H1 (cell line): ENCODE results near the gene SECTM1. TPM values are rescaled to one million over a fixed set of nuclear protein-coding genes. Genes with fewer than 3 reads are reported as not detected.

Experiments
- CTCF ChIA-PET: fragments of 300-600 bp; sonication (Branson Sonifier 250); formaldehyde crosslinking; loops from one replicate; lab custom pipeline; 2021; ENCODE audit not compliant: partially characterized antibody; lab: Charles Lee
- POLR2A ChIA-PET: fragments of 300-600 bp; sonication (Branson Sonifier 250); formaldehyde crosslinking; loops from one replicate; lab custom pipeline; 2021; ENCODE audit warnings: inconsistent platforms; ENCODE audit not compliant: partially characterized antibody; lab: Charles Lee
- DNase-seq, 2 experiments: peaks; one replicate each; pipeline versions ENCODE4 v3.0.0 to v3.0.0-alpha.2; 2010 to 2022; ENCODE audit warnings: low spot score in 2 of 2, low read depth in 1 of 2, mixed read lengths in 1 of 2
- FAIRE-seq: peaks from 2 replicates; lab custom pipeline; 2011; peaks lifted over from hg19 to GRCh38; lab: Jason Lieb, UNC
- H2AFZ ChIP-seq: 2 replicates; pipeline ENCODE4 v1.8.1; 2012; ENCODE audit warnings: low read length, inconsistent platforms
- H2AK5ac ChIP-seq: 2 replicates; pipeline ENCODE4 v1.6.1; 2013; ENCODE audit warnings: low read depth, low read length
- H2BK120ac ChIP-seq: replicated peaks from 2 replicates; pipeline ENCODE3; 2013; ENCODE audit warnings: low read depth, low read length, inconsistent platforms
- H2BK12ac ChIP-seq: 2 replicates; pipeline ENCODE4 v1.6.1; 2013; ENCODE audit warnings: low read depth, low read length
- H2BK15ac ChIP-seq: 2 replicates; pipeline ENCODE4 v1.6.1; 2013; ENCODE audit warnings: low read length
- H2BK20ac ChIP-seq: 2 replicates; pipeline ENCODE4 v1.6.1; 2013; ENCODE audit warnings: low read length
- H2BK5ac ChIP-seq: 2 replicates; pipeline ENCODE4 v1.6.1; 2013; ENCODE audit warnings: low read depth, low read length
- H3K14ac ChIP-seq: 2 replicates; pipeline ENCODE4 v1.6.1; 2013; ENCODE audit warnings: inconsistent platforms; ENCODE audit not compliant: insufficient read length
- H3K18ac ChIP-seq: 2 replicates; pipeline ENCODE4 v1.6.1; 2013; ENCODE audit warnings: low read length; ENCODE audit errors: extremely low read depth
- H3K23ac ChIP-seq: 2 replicates; pipeline ENCODE4 v1.6.1; 2013; ENCODE audit warnings: inconsistent platforms; ENCODE audit not compliant: insufficient read length
- H3K23me2 ChIP-seq: 2 replicates; pipeline ENCODE4 v1.6.1; 2013; ENCODE audit warnings: low read depth, low read length
- H3K27ac ChIP-seq: 2 replicates; pipeline ENCODE4 v1.6.1; 2011; ENCODE audit warnings: low read depth, low read length, inconsistent platforms
- H3K27me3 ChIP-seq, 4 experiments: replicated peaks in 1 of 4; 1 replicate in 1 of 4; 2 replicates in 3 of 4; pipeline versions ENCODE4 v1.6.1 to v1.8.1; 2011 to 2013; ENCODE audit warnings: low read length in 3 of 4, mild to moderate bottlenecking in 3 of 4, inconsistent platforms in 2 of 4, mixed read lengths in 2 of 4, moderate library complexity in 1 of 4; ENCODE audit not compliant: control insufficient read depth in 3 of 4, insufficient read depth in 3 of 4; ENCODE audit errors: extremely low read depth in 1 of 4
- H3K36me3 ChIP-seq, 4 experiments: 2 replicates each; pipeline versions ENCODE4 v1.6.1 to v1.8.1; 2011 to 2013; ENCODE audit warnings: mild to moderate bottlenecking in 4 of 4, low read length in 3 of 4, moderate library complexity in 2 of 4, control low read depth in 1 of 4, inconsistent platforms in 1 of 4; ENCODE audit not compliant: insufficient read depth in 4 of 4, control insufficient read depth in 2 of 4
- H3K4ac ChIP-seq: replicated peaks from 2 replicates; pipeline ENCODE3; 2013; ENCODE audit warnings: low read length, low read depth, mixed read lengths, inconsistent platforms; ENCODE audit not compliant: insufficient read length
- H3K4me1 ChIP-seq, 4 experiments: replicated peaks in 1 of 4; 1 replicate in 1 of 4; 2 replicates in 3 of 4; pipeline versions ENCODE4 v1.6.1 to v1.8.1; 2011 to 2013; ENCODE audit warnings: low read length in 3 of 4, inconsistent platforms in 2 of 4, mixed read lengths in 1 of 4; ENCODE audit not compliant: insufficient read depth in 4 of 4, control insufficient read depth in 3 of 4
- H3K4me2 ChIP-seq, 2 experiments: 2 replicates each; pipeline versions ENCODE4 v1.6.1 to v1.8.1; 2011 to 2013; ENCODE audit warnings: low read depth in 2 of 2, low read length in 2 of 2, control low read depth in 1 of 2, inconsistent platforms in 1 of 2, mild to moderate bottlenecking in 1 of 2; ENCODE audit not compliant: insufficient read depth in 1 of 2
- H3K4me3 ChIP-seq, 4 experiments: fragments of 200-600, 300-600 bp in 1 of 4; sonication (generic), shearing (Covaris generic), sonication (Bioruptor Twin) in 1 of 4; 2 replicates each; pipeline versions ENCODE4 v1.5.1 to v1.8.1; 2011 to 2016; ENCODE audit warnings: low read length in 4 of 4, low read depth in 3 of 4, control low read depth in 2 of 4, inconsistent platforms in 2 of 4, mild to moderate bottlenecking in 2 of 4, mixed read lengths in 1 of 4, moderate library complexity in 1 of 4; ENCODE audit not compliant: insufficient read depth in 2 of 4; ENCODE audit errors: extremely low read depth in 1 of 4
- H3K56ac ChIP-seq: replicated peaks from 2 replicates; pipeline ENCODE3; 2013; ENCODE audit warnings: low read depth, mild to moderate bottlenecking, mixed read lengths, low read length, inconsistent platforms; ENCODE audit not compliant: insufficient read length
- H3K79me1 ChIP-seq: 2 replicates; pipeline ENCODE4 v1.6.1; 2013; ENCODE audit warnings: low read depth, low read length, control low read depth
- H3K79me2 ChIP-seq, 2 experiments: 2 replicates each; pipeline versions ENCODE4 v1.6.1 to v1.8.1; 2012 to 2013; ENCODE audit warnings: low read length in 2 of 2, mild to moderate bottlenecking in 2 of 2, inconsistent platforms in 1 of 2; ENCODE audit not compliant: insufficient read depth in 2 of 2, control insufficient read depth in 1 of 2
- H3K9ac ChIP-seq, 4 experiments: replicated peaks in 1 of 4; 1 replicate in 1 of 4; 2 replicates in 3 of 4; pipeline versions ENCODE4 v1.6.1 to v1.8.1; 2011 to 2013; ENCODE audit warnings: low read depth in 3 of 4, low read length in 3 of 4, control low read depth in 2 of 4, mild to moderate bottlenecking in 2 of 4, moderate library complexity in 2 of 4, inconsistent platforms in 1 of 4; ENCODE audit errors: extremely low read depth in 1 of 4
- H3K9me3 ChIP-seq, 2 experiments: 2 replicates each; pipeline versions ENCODE4 v1.6.1 to v1.8.1; 2012 to 2013; ENCODE audit warnings: mild to moderate bottlenecking in 2 of 2, moderate library complexity in 2 of 2, control low read depth in 1 of 2, inconsistent platforms in 1 of 2, low read depth in 1 of 2, low read length in 1 of 2, mixed read lengths in 1 of 2; ENCODE audit not compliant: insufficient read depth in 2 of 2
- H4K20me1 ChIP-seq, 2 experiments: replicated peaks in 1 of 2; 2 replicates each; pipeline versions ENCODE3 to v1.8.1; 2011 to 2013; ENCODE audit warnings: inconsistent platforms in 2 of 2, low read length in 2 of 2, mild to moderate bottlenecking in 1 of 2; ENCODE audit not compliant: insufficient read depth in 2 of 2, control insufficient read depth in 1 of 2
- H4K5ac ChIP-seq: 2 replicates; pipeline ENCODE4 v1.6.1; 2013; ENCODE audit warnings: low read length, low read depth, mixed read lengths, inconsistent platforms; ENCODE audit not compliant: insufficient read length
- H4K8ac ChIP-seq: 2 replicates; pipeline ENCODE4 v1.8.0; 2013; ENCODE audit warnings: mild to moderate bottlenecking, moderate library complexity, low read length, inconsistent platforms; ENCODE audit not compliant: insufficient read depth; ENCODE audit errors: extremely low read depth
- H4K91ac ChIP-seq: replicated peaks from 2 replicates; pipeline ENCODE3; 2013; ENCODE audit warnings: low read length, mixed read lengths, inconsistent platforms; ENCODE audit not compliant: insufficient read length
- BACH1 ChIP-seq: IDR thresholded peaks from 2 replicates; pipeline ENCODE4 v1.6.1; 2012; ENCODE audit warnings: low read length, improper control_type of control experiment
- CEBPB ChIP-seq: IDR thresholded peaks from 2 replicates; pipeline ENCODE4 v1.6.1; 2012; ENCODE audit warnings: low read depth, low read length
- EP300 ChIP-seq, 2 experiments: IDR thresholded peaks; 1 replicate in 1 of 2; 2 replicates in 1 of 2; pipeline ENCODE4 v1.6.1; 2011 to 2012; ENCODE audit warnings: low read depth in 2 of 2, low read length in 2 of 2, mild to moderate bottlenecking in 2 of 2, borderline replicate concordance in 1 of 2, inconsistent platforms in 1 of 2, moderate library complexity in 1 of 2
- HDAC6 ChIP-seq: IDR thresholded peaks from one replicate; pipeline ENCODE4 v1.7.1; 2012; ENCODE audit warnings: low read depth, mild to moderate bottlenecking, inconsistent platforms, low read length, moderate library complexity
- JUN ChIP-seq: IDR thresholded peaks from 2 replicates; pipeline ENCODE4 v1.6.1; 2011; ENCODE audit warnings: low read depth, mild to moderate bottlenecking, improper control_type of control experiment, low read length
- KDM1A ChIP-seq: fragments of 200-600, 300-600 bp; sonication (generic); IDR thresholded peaks from 2 replicates; pipeline ENCODE4 v1.7.1; 2016; ENCODE audit warnings: mild to moderate bottlenecking, low read length, borderline replicate concordance
- POLR2A ChIP-seq, 2 experiments: IDR thresholded peaks; 1 replicate in 1 of 2; 2 replicates in 1 of 2; pipeline ENCODE4 v1.6.1; 2011; ENCODE audit warnings: low read depth in 2 of 2, low read length in 2 of 2, mild to moderate bottlenecking in 2 of 2; ENCODE audit errors: control extremely low read depth in 1 of 2
- RAD21 ChIP-seq, 2 experiments: IDR thresholded peaks in 1 of 2; conservative IDR thresholded peaks in 1 of 2; 2 replicates each; pipeline ENCODE4 v1.6.1; 2011; ENCODE audit warnings: low read depth in 2 of 2, low read length in 2 of 2, improper control_type of control experiment in 1 of 2, inconsistent platforms in 1 of 2, mild to moderate bottlenecking in 1 of 2, moderate library complexity in 1 of 2
- TBP ChIP-seq: IDR thresholded peaks from 2 replicates; pipeline ENCODE4 v1.6.1; 2011; ENCODE audit warnings: low read depth, low read length, improper control_type of control experiment
- TCF12 ChIP-seq: IDR thresholded peaks from 2 replicates; pipeline ENCODE4 v1.6.1; 2011; ENCODE audit warnings: low read depth, mild to moderate bottlenecking, low read length
- TEAD4 ChIP-seq: IDR thresholded peaks from 2 replicates; pipeline ENCODE4 v1.6.1; 2012; ENCODE audit warnings: low read depth, low read length, inconsistent platforms, mixed read lengths
- YY1 ChIP-seq: IDR thresholded peaks from 2 replicates; pipeline ENCODE4 v1.6.1; 2011; ENCODE audit warnings: low read depth, mild to moderate bottlenecking, low read length
- ZNF274 ChIP-seq: IDR thresholded peaks from 2 replicates; pipeline ENCODE4 v1.7.0; 2012; ENCODE audit warnings: low read length, borderline replicate concordance; ENCODE audit errors: extremely low read depth
- WGBS, 2 experiments: shearing (Covaris generic) in 1 of 2; methylation state at CpG; one replicate each; pipeline versions ENCODE4 v1.1.6 to v1.1.7; 2013 to 2015; ENCODE audit warnings: low lambda C conversion rate in 2 of 2, mixed read lengths in 2 of 2, inconsistent platforms in 1 of 2, low coverage in 1 of 2, missing lambda C conversion rate in 1 of 2; ENCODE audit not compliant: insufficient replicate concordance in 2 of 2, insufficient coverage in 1 of 2, insufficient read length in 1 of 2; ENCODE audit errors: extremely low coverage in 1 of 2, missing lambda C conversion rate in 1 of 2; 5-methylcytosine and 5-hydroxymethylcytosine counted together
- polyA plus RNA-seq, 7 experiments: library from polyadenylated mRNA; depleted of rRNA in 3 of 7; stranded (reverse) in 5 of 7; unstranded in 2 of 7; fragments of >200 nt in 5 of 7; fragments of 200-250 nt in 2 of 7; gene quantifications; 1 replicate in 5 of 7; 2 replicates in 1 of 7; 4 replicates in 1 of 7; pipeline versions ENCODE4 v1.2.1 to v1.2.3, GENCODE V29; 2011 to 2013; ENCODE audit warnings: missing spikeins in 2 of 7, mixed read lengths in 2 of 7
- total RNA-seq: library from RNA; stranded (reverse); fragmentation: NEBNext Ultra II Directional; extraction: Animal tissue kit (Norgen Biotek cat#: 25700); gene quantifications from 2 replicates; pipeline ENCODE4 v1.2.1, GENCODE V29; 2021

The SECTM1 gene
- total and polyA plus RNA-seq, 2 of the 8 experiments (the other 6 are each of a cell fraction or from before 2014, with no cell fraction given): 0.20 to 0.65 TPM

DNA sequence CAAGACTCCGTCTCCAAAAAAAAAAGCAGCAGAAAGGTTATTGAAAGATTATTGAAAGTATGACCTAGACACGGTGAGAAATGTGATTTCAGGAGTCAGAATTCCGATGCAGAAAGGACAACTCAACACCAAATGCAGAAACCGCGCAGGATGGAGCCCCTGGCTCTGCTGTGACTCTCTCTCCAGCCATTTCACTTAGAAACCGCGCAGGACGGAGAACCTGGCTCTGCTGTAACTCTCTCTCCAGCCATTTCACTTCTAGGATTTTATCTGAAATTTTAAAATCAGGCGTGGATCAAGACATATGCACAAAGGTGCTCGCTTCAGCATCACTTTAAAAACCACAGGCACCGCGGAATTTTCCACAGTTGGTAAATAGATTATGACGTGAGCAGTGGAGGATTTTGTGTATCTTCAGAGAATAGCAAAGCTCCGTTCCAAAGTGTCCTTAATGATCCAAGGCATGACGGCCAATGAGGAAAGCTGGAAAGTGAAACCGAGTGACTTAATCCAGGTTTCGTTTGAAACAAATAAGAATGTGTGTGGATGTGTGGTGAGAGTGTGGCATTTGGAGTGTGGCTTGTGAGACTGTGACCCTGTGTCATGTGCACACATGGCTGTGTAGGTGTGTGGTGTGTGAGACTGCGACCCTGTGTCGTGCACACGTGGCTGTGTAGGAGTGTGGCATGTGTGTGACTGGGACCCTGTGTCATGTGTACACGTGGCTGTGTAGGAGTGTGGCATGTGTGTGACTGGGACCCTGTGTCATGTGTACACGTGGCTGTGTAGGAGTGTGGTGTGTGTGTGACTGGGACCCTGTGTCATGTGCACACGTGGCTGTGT is 47.5 kb upstream of the SECTM1 start:
- H3K56ac ChIP-seq: no peak overlapping the region
- H3K79me2 ChIP-seq: no peaks in the 10 kb centered on the region
- no peak overlapping the region for H2BK120ac ChIP-seq
- no peak overlapping the region for H3K14ac ChIP-seq
- H3K4me2 ChIP-seq: no peak overlapping the region
- POLR2A ChIA-PET: interaction anchor here (0.6 to 1.7 kb wide), 2 partner anchors 14 to 159 kb away, joined by 3 read pairs; no protein-coding TSS in a partner anchor
- H4K91ac ChIP-seq: no peak overlapping the region
- no peak overlapping the region for H3K27ac ChIP-seq
- H3K36me3 ChIP-seq: no peaks in the 10 kb centered on the region
- CTCF ChIA-PET: interaction anchor here (1.3 kb wide), 1 partner anchor 10 kb away, joined by 3 read pairs; no protein-coding TSS in a partner anchor
- H2BK5ac ChIP-seq: no peak overlapping the region
- H3K4ac ChIP-seq: no peak overlapping the region
- FAIRE-seq (peak; percentile 39), DNase-seq (no peak)
- H3K27me3 ChIP-seq: peaks cover 0 to under 1% (median under 1%) of the 10 kb centered on the region in 4 experiments; a peak in 3 of 7 replicates
- no peak overlapping the region; the same call in 1 of the 2 replicates for H2BK15ac ChIP-seq
- H3K4me1 ChIP-seq: peaks cover 0 to 9% (median 4%) of the 10 kb centered on the region in 4 experiments; a peak in 5 of 7 replicates
- H2BK20ac ChIP-seq: no peak overlapping the region
- H4K20me1 ChIP-seq: peaks cover 0 to 3% of the 10 kb centered on the region in 2 experiments
- no peak overlapping the region for H2AFZ ChIP-seq
- H3K9me3 ChIP-seq: no peaks in the 10 kb centered on the region
- H3K23me2 ChIP-seq: no peaks in the 10 kb centered on the region
- H2BK12ac ChIP-seq: peak overlapping the region; percentile 80; the same call in 1 of the 2 replicates
- no peak overlapping the region for H4K5ac ChIP-seq
- H3K23ac ChIP-seq: peak overlapping the region; percentile 70
- no peak overlapping the region for H3K4me3 ChIP-seq
- H3K79me1 ChIP-seq: no peaks in the 10 kb centered on the region
- H3K18ac ChIP-seq: no peak overlapping the region
- H2AK5ac ChIP-seq: peak overlapping the region; percentile 97; the same call in 1 of the 2 replicates
- no peak overlapping the region for H3K9ac ChIP-seq
- WGBS, 2 experiments: 87% methylated on average over 22 of the region's 23 CpGs; no CpG with 5 or more reads in 1 of the 2 experiments
- no peak overlapping the region for H4K8ac ChIP-seq
- no peak for TF ChIP-seq RAD21 (IDR thresholded peaks at IDR 0.05 in 1 of 2, conservative IDR thresholded peaks at IDR 0.05 in 1 of 2; ENCODE audit: low read depth in 2 of 2, low read length in 2 of 2)
- TF ChIP-seq TCF12: no peak
- no peak for TF ChIP-seq POLR2A (IDR thresholded peaks at IDR 0.05; ENCODE audit: control extremely low read depth in 1 of 2, low read depth in 2 of 2, low read length in 2 of 2)
- TF ChIP-seq TBP: no peak
- no peak for TF ChIP-seq KDM1A
- TF ChIP-seq HDAC6: no peak
- TF ChIP-seq JUN: no peak
- TF ChIP-seq TEAD4: no peak
- TF ChIP-seq YY1: no peak
- TF ChIP-seq BACH1: no peak
- no peak for TF ChIP-seq CEBPB
- TF ChIP-seq ZNF274: no peak
- TF ChIP-seq EP300 (IDR thresholded peaks at IDR 0.05; ENCODE audit: borderline replicate concordance in 1 of 2, low read depth in 2 of 2, low read length in 2 of 2): no peak
